NCI-H748 treated with DMSO at 0.1 percent for 48 hours (cell line): ENCODE measurements around the gene RETREG1.
A peak's percentile ranks its signal among the peaks of the same experiment; 100 is the strongest.

Experiments
- DNase-seq: peaks from one replicate; lab custom pipeline; 2025; lab: John Stamatoyannopoulos, UW

RETREG1 gene

GRCh38 chr5:16525651-16526050 lies 91.1 kb downstream of the RETREG1 start:
- no peak for DNase-seq

GRCh38 chr5:16524286-16524685 lies 92.5 kb downstream of the RETREG1 start:
- DNase-seq = no peak

- no peak for DNase-seq
These were observed 95.0 kb downstream of the RETREG1 start for GRCh38 chr5:16521521-16522483.

GRCh38 chr5:16520841-16521240 lies 96.0 kb downstream of the RETREG1 start:
- no peak for DNase-seq

- DNase-seq = no peak
These were observed 97.4 kb downstream of the RETREG1 start for GRCh38 chr5:16519435-16519834.

GRCh38 chr5:16518606-16519005 lies 98.2 kb downstream of the RETREG1 start:
- DNase-seq = no peak

- DNase-seq = no peak
These were observed 101.3 kb downstream of the RETREG1 start for GRCh38 chr5:16515532-16515931.

- DNase-seq = no peak
These were observed 106.7 kb downstream of the RETREG1 start for GRCh38 chr5:16510098-16510497.

GRCh38 chr5:16508730-16509531 lies 107.9 kb downstream of the RETREG1 start:
- DNase-seq = no peak

GRCh38 chr5:16507716-16508115 lies 109.1 kb downstream of the RETREG1 start:
- no peak for DNase-seq

- no peak for DNase-seq
These were observed 110.9 kb downstream of the RETREG1 start for GRCh38 chr5:16505904-16506303.

- DNase-seq = no peak
These were observed 111.5 kb downstream of the RETREG1 start for GRCh38 chr5:16505140-16505891.

- no peak for DNase-seq
These were observed 112.2 kb downstream of the RETREG1 start for GRCh38 chr5:16504571-16504970.

- DNase-seq = no peak
These were observed 113.9 kb downstream of the RETREG1 start for GRCh38 chr5:16502866-16503265.

- no peak for DNase-seq
These were observed 116.8 kb downstream of the RETREG1 start for GRCh38 chr5:16500024-16500423.

- DNase-seq = no peak
These were observed 119.3 kb downstream of the RETREG1 start for GRCh38 chr5:16497546-16497945.

- no peak for DNase-seq
These were observed 123.5 kb downstream of the RETREG1 start for GRCh38 chr5:16493261-16493660.

- DNase-seq = peak; percentile 37
These were observed 124.2 kb downstream of the RETREG1 start for GRCh38 chr5:16492398-16493140.

GRCh38 chr5:16490911-16491310 lies 125.9 kb downstream of the RETREG1 start:
- DNase-seq = no peak

GRCh38 chr5:16489322-16489791 lies 127.4 kb downstream of the RETREG1 start:
- peak; percentile 89 for DNase-seq

- DNase-seq = no peak
These were observed 129.3 kb downstream of the RETREG1 start for GRCh38 chr5:16487456-16487855.
